HG03378 (cell line): ENCODE measurements around the gene GPS1.
"Not testable (repeated sequence)": the region's sequence is repeated elsewhere in the genome, so short reads cannot be mapped to it uniquely, and the experiment has no call there.

ENCODE experiments used
- ATAC-seq: cut with Tn5 transposase; IDR thresholded peaks from one replicate; pipeline ENCODE4 v1.9.1; 2021; ENCODE audit warnings: mild to moderate bottlenecking, moderate library complexity; ENCODE audit not compliant: unreplicated experiment

The GPS1 gene

DNA sequence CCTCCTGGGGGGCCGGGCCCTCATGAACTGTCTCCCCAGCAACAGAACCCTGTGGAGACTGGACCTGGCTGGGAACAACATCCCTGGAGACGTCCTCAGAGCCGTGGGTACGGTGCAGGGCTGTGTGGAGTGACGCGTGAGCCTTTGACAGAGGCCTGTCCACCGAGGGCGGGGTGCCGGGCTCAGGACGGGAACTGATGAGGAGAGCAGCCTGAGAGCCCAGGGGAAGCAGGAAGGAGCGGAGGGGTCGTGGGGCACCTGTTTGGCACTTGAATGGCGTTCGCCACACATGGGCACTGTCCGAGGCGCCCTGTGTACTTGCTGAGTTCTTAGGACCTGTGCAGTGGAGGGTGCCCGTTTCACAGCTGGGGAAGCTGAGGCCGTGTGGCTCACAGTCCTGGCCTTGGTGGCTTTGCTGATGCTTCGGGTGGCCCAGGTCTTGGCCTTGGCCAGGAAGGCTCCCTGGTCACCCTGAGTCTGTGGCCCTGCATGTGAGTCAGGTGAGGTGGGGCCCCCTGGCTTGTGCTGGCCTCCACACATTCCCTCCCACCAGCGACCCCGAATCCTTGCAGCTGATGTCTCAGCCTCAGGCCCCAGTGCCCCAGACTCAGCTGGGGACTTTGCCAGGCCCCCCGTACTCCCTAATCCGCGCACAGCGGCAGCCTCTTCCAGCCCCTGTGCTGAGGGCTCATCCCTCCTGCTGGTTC, 26.1 kb upstream of the GPS1 start:
- no peak for ATAC-seq

DNA sequence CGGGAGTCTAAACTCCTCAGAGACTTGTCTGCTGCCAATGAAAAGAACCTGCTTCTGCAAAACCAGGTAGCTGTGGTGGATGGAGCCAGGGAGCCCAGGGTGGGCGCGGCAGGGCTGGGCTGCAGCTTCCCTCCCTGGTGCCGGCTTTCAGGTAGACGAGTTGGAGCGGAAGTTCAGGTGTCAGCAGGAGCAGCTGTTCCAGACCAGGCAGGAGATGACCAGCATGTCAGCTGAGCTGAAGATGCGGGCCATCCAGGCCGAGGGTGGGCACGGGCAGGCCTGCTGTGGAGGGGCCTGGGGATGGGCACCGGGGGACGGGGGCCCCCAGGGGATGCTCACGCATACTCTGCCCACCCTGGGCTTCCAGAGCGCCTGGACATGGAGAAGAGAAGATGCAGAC, 23.5 kb upstream of the GPS1 start:
- ATAC-seq, result no peak

DNA sequence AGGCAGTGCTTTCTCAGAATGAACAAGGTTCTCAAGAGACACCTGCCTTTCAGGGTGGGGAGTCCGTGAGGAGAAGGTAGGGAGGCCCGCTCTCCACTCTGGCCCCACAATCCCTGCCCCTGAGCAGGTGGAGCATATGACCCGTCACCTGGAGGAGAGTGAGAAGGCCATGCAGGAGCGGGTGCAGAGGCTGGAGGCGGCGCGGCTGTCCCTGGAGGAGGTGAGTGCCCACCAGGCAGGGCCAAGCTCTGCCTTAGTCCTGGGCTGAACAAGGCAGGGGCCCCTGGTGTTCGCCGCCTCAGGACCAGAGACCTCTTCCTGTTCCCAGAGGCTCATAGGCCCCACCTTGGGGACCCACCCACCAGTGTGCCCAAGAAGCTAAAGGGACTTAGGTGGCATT, 22.7 kb upstream of the GPS1 start:
- no peak for ATAC-seq

DNA sequence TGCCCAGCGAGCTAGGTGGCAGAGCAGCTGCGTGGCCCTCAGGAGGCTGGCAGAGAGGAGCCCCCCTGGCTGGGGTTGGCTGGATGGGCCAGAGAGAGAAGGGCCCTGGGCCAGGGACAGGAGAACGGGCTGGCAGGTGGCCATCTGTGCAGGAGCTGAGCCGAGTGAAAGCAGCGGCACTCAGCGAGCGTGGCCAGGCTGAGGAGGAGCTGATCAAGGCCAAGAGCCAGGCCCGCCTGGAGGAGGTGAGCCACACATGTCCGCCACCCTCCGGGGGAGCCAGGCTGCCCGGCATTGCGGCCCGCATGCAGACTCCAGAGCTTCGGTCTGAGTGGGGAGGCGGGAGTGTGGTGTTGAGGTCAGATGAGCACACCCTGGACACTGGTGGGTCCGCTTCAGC, 22.3 kb upstream of the GPS1 start:
- no peak for ATAC-seq

DNA sequence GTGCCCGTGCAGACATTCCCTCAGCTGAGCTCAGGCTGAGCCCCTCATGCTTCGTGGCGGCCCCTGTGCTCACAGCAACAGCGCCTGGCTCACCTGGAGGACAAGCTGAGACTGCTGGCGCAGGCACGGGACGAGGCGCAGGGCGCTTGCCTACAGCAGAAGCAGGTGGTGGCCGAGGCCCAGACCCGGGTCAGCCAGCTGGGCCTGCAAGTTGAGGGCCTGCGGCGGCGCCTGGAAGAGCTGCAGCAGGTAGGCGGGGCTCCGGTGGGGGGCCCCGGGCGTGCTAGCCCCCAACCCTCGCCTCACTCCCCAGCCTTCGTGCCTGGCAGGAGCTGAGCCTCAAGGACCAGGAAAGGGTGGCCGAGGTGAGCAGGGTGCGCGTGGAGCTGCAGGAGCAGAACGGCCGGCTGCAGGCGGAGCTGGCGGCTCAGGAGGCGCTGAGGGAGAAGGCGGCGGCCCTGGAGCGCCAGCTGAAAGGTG, 21.7 kb upstream of the GPS1 start:
- no peak for ATAC-seq

DNA sequence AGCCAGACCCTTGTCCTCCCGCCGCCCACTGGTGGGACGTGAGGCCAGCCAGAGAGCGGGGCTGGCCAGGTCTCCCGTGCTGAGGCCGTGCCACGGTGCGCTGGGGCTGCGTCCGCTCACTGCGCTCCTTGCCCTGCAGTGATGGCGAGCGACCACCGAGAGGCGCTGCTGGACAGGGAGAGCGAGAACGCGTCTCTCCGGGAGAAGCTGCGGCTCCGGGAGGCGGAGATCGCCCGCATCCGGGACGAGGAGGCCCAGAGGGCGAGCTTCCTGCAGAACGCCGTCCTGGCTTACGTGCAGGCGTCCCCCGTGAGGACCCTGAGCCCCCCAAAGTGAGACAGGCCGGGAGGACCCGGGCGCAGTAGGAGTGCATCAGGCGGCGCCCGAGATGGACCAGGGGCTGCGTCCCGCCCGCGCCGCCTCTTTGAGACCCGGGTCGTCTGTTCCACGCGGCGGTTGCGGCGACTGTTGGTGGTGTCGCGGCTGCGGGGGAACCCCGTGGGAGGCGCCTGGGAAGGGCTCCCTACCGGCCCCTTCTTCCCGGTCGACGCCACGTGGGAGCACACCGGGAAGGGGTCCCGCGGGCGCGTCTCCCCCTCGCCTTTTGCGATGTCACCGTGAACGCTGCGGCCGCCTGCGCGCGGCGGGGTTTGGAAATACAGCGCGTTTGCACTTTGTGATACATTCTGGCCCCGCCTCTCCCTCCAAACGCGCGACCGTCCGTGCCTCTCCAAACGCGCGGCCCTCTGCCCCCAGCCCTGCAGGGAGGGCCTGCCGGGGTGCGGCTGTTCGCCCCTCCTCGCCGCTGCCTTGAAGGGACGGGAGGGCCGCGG, 21.0 kb upstream of the GPS1 start:
- ATAC-seq, result no peak

DNA sequence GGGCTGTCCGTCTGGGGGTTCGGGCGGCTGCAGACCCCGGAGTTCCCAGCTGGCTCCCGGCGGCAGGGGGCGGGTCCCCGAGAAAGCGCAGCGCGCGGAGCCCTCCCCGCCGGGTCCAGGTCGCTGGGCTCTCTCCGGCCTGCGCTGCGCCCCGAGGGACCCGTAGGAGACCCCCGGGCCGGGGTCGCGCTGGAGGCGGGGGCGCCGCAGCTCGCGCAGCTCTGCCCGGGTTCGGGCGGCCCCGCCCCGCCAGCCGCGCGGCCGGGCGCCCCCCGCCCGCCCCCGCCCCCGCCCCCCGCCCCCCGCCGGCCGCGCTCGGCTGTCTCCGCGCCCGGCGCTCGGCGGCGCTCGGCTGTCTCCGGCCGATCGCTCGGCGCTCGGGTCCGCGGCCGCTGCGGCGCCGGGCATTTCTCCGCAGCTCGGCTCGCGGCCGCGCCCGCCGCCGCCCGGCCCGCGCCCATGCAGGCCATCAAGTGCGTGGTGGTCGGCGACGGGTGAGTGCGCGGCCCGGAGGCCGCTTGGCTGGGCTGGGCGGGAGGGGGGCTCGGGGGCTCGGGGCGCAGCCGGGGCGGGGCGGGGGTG, 20.3 kb upstream of the GPS1 start, which contains the start of gene RAC3:
TSS of gene RAC3 (plus strand) at position 376 of the 582 bp plus-strand sequence. CDS start at position 460, 84 bp downstream.
- ATAC-seq, result no peak

DNA sequence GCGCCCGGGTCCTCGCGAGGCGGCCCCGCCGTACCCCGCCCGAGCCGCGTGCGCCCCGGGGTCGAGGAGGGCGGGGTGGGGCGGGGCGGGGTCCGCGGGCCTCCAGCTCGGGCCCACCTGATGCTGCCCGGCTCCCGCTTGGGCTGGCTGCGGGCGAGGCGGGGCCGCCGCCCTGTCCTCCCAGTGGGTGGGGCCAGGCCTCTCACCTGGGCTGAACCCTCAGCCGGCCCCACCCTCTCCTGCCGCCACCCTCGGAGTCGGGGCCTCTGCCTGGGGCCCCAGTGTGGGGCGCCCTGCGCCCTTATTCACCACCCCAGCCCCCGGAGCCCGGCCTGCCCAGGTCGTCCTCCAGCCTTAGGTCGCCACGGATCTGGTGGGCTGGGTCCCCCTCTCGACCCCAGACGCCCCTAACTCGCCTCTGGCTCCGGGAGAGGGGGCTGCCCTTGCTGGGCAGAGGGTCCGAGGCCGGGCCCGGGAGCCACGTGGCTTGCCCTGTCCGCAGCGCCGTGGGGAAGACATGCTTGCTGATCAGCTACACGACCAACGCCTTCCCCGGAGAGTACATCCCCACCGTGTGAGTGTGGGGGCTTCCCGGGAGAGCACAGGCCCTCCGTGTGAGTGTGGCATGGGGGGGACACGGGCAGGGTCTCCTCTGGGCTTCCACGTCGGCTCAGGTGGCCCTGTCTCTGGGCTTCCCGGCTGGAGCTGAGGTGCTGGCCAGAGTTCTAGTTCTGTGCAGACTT, 19.6 kb upstream of the GPS1 start:
- no peak for ATAC-seq

DNA sequence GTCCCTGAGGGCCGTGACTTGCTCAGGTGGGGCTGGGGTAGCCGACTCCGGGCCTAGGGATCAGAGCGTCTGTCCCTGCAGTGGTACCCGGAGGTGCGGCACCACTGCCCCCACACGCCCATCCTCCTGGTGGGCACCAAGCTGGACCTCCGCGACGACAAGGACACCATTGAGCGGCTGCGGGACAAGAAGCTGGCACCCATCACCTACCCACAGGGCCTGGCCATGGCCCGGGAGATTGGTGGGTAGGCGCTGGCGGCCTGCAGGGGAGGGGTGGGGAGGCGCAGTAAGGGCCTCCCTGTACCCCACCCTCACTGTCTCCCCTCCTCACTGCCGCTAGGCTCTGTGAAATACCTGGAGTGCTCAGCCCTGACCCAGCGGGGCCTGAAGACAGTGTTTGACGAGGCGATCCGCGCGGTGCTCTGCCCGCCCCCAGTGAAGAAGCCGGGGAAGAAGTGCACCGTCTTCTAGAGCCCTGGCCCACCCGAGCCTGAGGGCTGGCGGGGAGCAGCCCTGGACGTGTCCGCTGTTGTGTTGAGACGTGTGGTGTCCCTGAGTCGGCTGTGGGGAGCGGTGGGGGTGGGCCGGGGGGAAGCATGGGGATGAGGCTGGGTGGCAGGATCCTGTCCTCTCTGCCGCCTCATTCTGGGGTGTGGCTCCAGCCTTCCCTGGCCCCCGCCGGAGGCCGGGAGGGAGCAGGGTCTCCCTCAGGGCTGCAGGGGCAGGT, 18.2 kb upstream of the GPS1 start:
- no peak for ATAC-seq

DNA sequence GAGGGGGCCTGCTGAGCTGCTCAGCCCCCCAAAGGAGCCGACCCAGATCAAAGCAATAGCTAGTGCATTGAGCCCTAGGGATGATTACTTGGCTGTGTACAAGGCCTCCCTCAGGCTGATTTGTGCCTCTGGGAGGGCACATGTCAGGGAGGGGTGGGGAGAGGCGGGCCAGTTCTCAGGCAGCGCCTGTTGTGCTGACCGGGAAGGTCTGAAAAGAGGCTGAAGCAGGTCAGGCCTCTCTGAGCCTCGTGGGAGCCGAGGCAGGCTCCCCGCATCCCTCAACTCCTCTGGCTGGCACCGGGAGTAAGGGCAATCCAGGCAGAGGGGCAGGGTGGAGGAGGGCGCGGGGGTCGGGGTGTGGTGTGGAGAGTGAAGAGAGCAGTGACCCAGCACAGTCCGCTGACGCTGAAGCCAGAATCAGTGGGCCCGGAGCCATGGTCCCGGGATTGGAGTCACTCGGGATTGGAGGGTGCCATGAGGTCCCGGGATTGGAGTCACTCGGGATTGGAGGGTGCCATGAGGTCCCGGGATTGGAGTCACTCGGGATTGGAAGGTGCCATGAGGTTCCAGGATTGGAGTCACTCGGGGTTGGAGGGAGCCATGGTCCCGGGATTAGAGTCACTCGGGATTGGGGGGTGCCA, 17.2 kb upstream of the GPS1 start:
- ATAC-seq, result no peak

DNA sequence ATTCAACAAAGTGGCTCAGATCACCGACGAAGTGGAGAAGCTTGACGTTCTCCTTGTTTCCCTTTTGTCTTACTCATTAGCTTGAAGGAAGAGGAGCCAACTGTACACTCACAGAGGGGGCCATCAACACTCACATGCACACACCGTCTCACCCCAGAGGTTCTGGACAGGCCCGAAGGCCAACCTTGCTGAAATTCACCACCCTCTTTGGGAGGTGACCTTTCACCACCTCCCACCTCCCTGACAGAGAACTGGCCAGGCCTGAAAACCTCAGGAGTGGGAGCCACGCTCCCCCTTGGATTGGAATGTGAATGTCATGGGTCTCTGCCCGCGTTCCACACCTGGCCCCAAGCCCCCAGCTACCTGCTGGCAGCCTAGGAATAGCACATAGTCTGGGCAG, 16.2 kb upstream of the GPS1 start:
- ATAC-seq, result no peak

DNA sequence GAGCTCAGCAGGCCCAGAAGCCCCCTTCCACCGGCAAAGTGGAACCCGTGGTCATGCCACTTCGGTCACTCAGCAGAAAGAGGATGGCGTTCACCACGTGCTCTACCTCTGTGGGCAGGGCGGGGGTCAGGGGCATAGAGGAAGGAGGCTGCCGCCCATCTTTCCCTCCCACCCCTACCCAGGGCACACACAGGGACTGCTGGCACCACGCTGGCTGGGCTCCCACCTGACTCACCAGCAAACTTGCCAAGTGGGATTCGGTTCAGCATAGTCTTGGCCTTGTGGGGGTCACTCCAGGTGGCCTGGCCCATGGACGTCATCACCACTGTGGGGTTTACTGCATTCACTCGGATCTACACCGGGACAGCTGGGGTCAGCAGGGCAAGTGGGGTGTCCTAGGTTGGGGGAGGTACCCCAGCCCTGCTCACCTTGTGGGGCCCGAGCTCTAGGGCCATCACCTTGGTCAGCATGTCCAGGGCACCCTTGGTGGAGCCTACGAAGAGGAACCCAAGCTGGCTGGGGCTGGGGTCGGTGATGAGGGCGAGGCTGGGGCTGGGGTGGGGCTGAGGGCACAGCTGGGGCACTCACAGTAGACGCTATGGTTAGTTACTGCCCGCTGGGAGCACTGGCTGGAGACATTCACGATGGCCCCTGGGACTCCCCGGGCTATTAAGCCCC, 15.6 kb upstream of the GPS1 start:
- no peak for ATAC-seq

DNA sequence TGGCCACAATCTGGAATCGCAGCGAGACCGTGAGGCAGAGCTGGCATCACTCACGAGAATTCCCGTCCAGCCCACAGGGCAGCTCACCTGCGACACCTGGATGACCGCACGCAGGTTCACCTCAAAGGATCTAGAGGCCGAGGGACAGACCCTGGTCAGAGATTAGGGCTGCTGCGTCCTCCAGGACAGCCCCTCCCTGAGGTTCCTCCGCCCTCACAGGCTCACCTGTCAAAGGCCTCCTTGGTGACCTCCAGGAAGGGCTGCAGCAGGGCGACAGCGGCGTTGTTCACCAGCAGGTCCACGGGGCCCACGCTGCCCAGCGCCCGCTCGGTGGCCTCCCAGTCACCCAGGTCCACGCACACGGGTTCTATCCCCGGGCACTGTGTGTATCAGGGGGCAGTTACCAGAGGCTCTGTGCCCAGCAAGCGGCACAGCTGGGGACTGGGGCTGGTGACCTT, 15.0 kb upstream of the GPS1 start:
- no peak for ATAC-seq

DNA sequence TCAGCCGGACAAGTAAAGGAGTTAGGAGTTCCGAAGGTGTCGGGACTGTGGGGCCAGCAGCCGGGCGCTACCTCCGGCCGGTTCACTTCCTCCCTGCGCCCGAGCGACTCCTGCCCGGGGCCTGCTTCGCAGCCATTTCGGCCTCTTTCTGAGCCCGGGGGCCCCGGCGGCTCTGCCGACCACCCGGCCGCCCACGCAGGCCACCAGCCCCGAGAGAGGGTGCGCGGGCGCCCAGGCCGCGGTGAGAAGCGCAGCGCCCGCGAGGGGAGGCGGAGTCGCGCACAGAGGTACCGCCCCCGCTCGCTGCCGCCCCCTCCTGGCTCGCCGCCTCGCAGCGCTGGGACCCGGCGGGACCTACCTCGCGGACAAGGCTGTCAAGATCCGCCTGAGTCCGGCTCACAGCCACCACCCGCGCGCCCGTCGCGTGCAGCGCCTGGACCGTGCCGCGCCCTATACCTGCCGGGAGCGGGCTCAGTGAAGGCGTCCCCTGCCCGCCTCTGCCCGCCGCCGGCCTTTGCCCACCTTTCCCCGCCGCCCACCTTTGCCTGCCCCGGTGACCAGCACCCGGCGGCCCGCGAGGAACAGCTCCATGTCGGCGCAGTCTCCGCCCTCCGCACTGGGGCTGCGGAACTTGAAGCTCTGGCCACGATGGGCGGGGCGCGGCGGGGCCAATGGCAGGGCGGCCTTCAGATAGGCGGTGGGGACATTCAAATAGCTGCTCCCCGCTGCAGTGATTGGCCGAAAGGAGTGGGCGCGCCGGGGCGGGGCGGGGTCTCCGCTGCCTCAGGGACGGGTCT, 14.4 kb upstream of the GPS1 start, which contains the start of gene DCXR:
TSS of gene DCXR (minus strand) at position 606 of the 797 bp plus-strand sequence. CDS start at position 591, 15 bp downstream.
- ATAC-seq, result peak; percentile 85

DNA sequence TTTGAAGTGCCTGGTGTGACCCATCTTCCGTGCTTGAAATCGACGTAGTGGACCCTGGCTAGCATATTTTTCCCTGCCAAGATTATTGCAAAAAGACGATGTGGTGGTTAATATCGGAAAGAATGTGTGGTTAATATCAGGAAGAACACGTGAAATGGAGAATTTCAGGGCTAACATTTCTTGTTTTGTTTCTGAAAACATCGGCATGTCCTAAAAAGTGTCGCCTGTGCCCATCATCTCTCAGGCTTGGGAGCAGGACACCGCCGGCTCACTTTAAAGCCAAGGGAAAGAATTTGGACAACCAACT, 13.9 kb upstream of the GPS1 start:
- ATAC-seq, result no peak

DNA sequence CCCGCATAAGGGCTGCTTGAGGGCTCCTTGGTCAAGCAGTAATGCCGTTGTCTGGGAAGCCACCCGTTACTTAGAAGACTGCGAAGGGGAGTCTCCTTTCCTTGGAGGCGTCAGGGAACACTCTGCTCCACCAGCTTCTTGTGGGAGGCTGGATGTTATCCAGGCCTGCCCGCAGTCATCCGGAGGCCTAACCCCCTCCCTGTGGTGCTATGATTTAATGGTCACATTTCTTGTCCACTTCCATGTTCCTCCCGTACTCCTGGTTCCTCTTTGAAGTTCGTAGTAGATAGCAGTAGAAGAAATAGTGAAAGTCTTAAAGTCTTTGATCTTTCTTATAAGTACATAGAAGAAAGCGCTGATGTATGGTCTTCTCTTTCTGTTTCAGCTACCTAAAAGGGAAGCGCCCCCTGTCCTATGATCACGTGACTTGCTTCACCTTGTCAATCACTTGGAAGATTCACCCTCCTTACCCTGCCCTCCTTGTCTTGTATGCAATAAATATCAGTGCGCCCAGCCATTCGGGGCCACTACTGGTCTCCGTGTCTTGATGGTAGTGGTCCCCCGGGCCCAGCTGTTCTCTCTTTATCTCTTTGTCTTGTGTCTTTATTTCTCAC, 12.8 kb upstream of the GPS1 start:
- not testable (repeated sequence) for ATAC-seq

DNA sequence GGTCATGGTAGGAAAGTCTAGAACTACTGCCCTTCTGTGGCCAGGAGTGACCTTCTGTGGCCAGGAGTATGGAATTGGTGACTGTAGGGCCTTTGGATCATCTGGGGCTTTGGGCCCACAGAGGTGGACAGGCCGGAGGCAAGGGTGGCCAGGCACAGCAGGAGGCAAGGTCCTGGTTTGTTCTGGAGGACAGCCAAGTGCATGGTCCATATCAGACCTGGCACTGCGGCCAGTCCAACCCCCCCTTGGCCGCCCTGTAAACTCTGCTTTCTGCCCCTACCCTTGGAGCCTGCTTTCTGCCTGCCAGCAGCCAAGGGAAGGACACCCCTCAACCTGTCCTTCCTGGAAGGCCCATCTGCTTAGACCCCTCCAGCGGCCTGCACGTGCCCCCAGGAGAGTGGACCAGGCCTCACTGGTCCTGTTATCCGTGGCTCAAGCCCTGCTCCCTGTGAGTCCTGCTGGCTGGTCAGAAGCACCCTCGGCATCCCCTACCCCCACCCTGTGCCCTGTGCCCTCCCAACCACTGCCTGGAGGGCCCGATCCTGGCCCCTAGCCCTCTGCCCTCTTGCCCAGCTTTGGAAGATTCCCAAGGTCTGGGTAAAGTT, 11.9 kb upstream of the GPS1 start:
- ATAC-seq, result no peak
